Peyer's patch (tissue), 4 donors: ENCODE data around the gene TDRD6.
"Not testable (repeated sequence)": the region's sequence is repeated elsewhere in the genome, so short reads cannot be mapped to it uniquely, and the experiment has no call there.

Experiments
- CTCF ChIP-seq, 6 experiments: fragments of 450-650 bp in 4 of 6; fragments of 200-600 bp in 2 of 6; sonication (generic) in 1 of 6; IDR thresholded peaks; one replicate each; pipeline ENCODE4 v1.5.1; 2017 to 2019; ENCODE audit warnings: antibody characterized with exemption in 6 of 6, mild to moderate bottlenecking in 3 of 6, moderate library complexity in 1 of 6
- POLR2A ChIP-seq, 2 donors: fragments of 450-650 bp; IDR thresholded peaks; one replicate each; pipeline ENCODE4 v1.5.1; 2017; ENCODE audit warnings: antibody characterized with exemption in 2 of 2, mild to moderate bottlenecking in 2 of 2, moderate library complexity in 2 of 2

GRCh38 chr6:46744159-46744725 lies 56.6 kb downstream of the TDRD6 start:
- TF ChIP-seq CTCF, POLR2A (IDR thresholded peaks at IDR 0.05): not testable (repeated sequence)
